ENCODE data around the gene ABCB1.
A peak's percentile ranks its signal among the peaks of the same experiment; 100 is the strongest.

Gene ABCB1

GRCh38 chr7:87495366-87495765, 105.3 kb downstream of the ABCB1 start:
- WGBS, result 95% methylated on average over 4 of the region's 5 CpGs
- Histone ChIP-seq H3K9ac (ENCODE audit: low read depth, low read length) (no peak overlapping the region), H3K36me3 (ENCODE audit: insufficient read depth, low read length) (no peaks in the 10 kb centered on the region), H3K27me3 (ENCODE audit: insufficient read depth, low read length) (no peaks in the 10 kb centered on the region), H3K4me3 (ENCODE audit: low read length) (no peak overlapping the region), H3K9me3 (ENCODE audit: insufficient read depth, low read depth, low read length) (no peaks in the 10 kb centered on the region), H3K27ac (ENCODE audit: low read depth, low read length) (no peak overlapping the region), H3K4me1 (ENCODE audit: insufficient read depth, low read length) (no peaks in the 10 kb centered on the region)

GRCh38 chr7:87494454-87494853, 106.2 kb downstream of the ABCB1 start:
- Histone ChIP-seq H3K27ac (ENCODE audit: low read depth, low read length) (no peak overlapping the region), H3K27me3 (ENCODE audit: insufficient read depth, low read length) (no peaks in the 10 kb centered on the region), H3K36me3 (ENCODE audit: insufficient read depth, low read length) (no peaks in the 10 kb centered on the region), H3K4me1 (ENCODE audit: insufficient read depth, low read length) (no peaks in the 10 kb centered on the region), H3K9ac (ENCODE audit: low read depth, low read length) (no peak overlapping the region), H3K9me3 (ENCODE audit: insufficient read depth, low read depth, low read length) (no peaks in the 10 kb centered on the region), H3K4me3 (ENCODE audit: low read length) (no peak overlapping the region)
- WGBS, result 88% methylated on average over 1 of the region's 1 CpG

GRCh38 chr7:87483131-87483530, 117.6 kb downstream of the ABCB1 start:
- H3K9ac ChIP-seq (ENCODE audit: low read depth, low read length), result no peak overlapping the region
- 93% methylated on average over 2 of the region's 2 CpGs for WGBS
- no peaks in the 10 kb centered on the region for H3K36me3 ChIP-seq (ENCODE audit: insufficient read depth, low read length)
- no peaks in the 10 kb centered on the region for H3K27me3 ChIP-seq (ENCODE audit: insufficient read depth, low read length)
- no peak overlapping the region for H3K4me3 ChIP-seq (ENCODE audit: low read length)
- H3K4me1 ChIP-seq (ENCODE audit: insufficient read depth, low read length), result no peaks in the 10 kb centered on the region
- H3K9me3 ChIP-seq (ENCODE audit: insufficient read depth, low read depth, low read length), result no peaks in the 10 kb centered on the region
- H3K27ac ChIP-seq (ENCODE audit: low read depth, low read length), result no peak overlapping the region

GRCh38 chr7:87482115-87482514, 118.6 kb downstream of the ABCB1 start:
- WGBS, result 81% methylated on average over 2 of the region's 3 CpGs

GRCh38 chr7:87480386-87480785, 120.3 kb downstream of the ABCB1 start:
- Histone ChIP-seq H3K9ac (ENCODE audit: low read depth, low read length) (no peak overlapping the region), H3K4me1 (ENCODE audit: insufficient read depth, low read length) (no peaks in the 10 kb centered on the region; the same call in 1 of the 2 replicates), H3K4me3 (ENCODE audit: low read length) (no peak overlapping the region), H3K36me3 (ENCODE audit: insufficient read depth, low read length) (no peaks in the 10 kb centered on the region), H3K27me3 (ENCODE audit: insufficient read depth, low read length) (peaks cover 24% of the 10 kb centered on the region), H3K27ac (ENCODE audit: low read depth, low read length) (no peak overlapping the region), H3K9me3 (ENCODE audit: insufficient read depth, low read depth, low read length) (no peaks in the 10 kb centered on the region)
- WGBS, result 95% methylated on average over 2 of the region's 2 CpGs

More at GRCh38 chr7:87482115-87482514, 118.6 kb downstream of the ABCB1 start:
- H3K4me1 ChIP-seq (ENCODE audit: insufficient read depth, low read length), result no peaks in the 10 kb centered on the region
- H3K27ac ChIP-seq (ENCODE audit: low read depth, low read length), result no peak overlapping the region
- peaks cover 8% of the 10 kb centered on the region for H3K27me3 ChIP-seq (ENCODE audit: insufficient read depth, low read length)
- H3K9me3 ChIP-seq (ENCODE audit: insufficient read depth, low read depth, low read length), result no peaks in the 10 kb centered on the region
- no peaks in the 10 kb centered on the region for H3K36me3 ChIP-seq (ENCODE audit: insufficient read depth, low read length)
- no peak overlapping the region for H3K9ac ChIP-seq (ENCODE audit: low read depth, low read length)
- H3K4me3 ChIP-seq (ENCODE audit: low read length), result no peak overlapping the region

GRCh38 chr7:87479951-87480350, 120.7 kb downstream of the ABCB1 start:
- Histone ChIP-seq H3K4me1 (ENCODE audit: insufficient read depth, low read length) (no peaks in the 10 kb centered on the region; the same call in 1 of the 2 replicates), H3K4me3 (ENCODE audit: low read length) (no peak overlapping the region), H3K27ac (ENCODE audit: low read depth, low read length) (no peak overlapping the region), H3K9ac (ENCODE audit: low read depth, low read length) (no peak overlapping the region), H3K9me3 (ENCODE audit: insufficient read depth, low read depth, low read length) (no peaks in the 10 kb centered on the region), H3K27me3 (ENCODE audit: insufficient read depth, low read length) (peaks cover 29% of the 10 kb centered on the region), H3K36me3 (ENCODE audit: insufficient read depth, low read length) (no peaks in the 10 kb centered on the region)
- WGBS, result 94% methylated on average over 2 of the region's 2 CpGs

GRCh38 chr7:87476179-87476557, 124.5 kb downstream of the ABCB1 start:
- no peaks in the 10 kb centered on the region for H3K36me3 ChIP-seq (ENCODE audit: insufficient read depth, low read length)
- peaks cover 51% of the 10 kb centered on the region for H3K27me3 ChIP-seq (ENCODE audit: insufficient read depth, low read length)
- H3K9me3 ChIP-seq (ENCODE audit: insufficient read depth, low read depth, low read length), result no peaks in the 10 kb centered on the region
- H3K4me1 ChIP-seq (ENCODE audit: insufficient read depth, low read length), result peaks cover 6% of the 10 kb centered on the region
- H3K4me3 ChIP-seq (ENCODE audit: low read length), result peak overlapping the region; percentile 66
- peak overlapping the region; percentile 17; the same call in 1 of the 2 replicates for H3K9ac ChIP-seq (ENCODE audit: low read depth, low read length)
- no peak overlapping the region for H3K27ac ChIP-seq (ENCODE audit: low read depth, low read length)
- 67% methylated on average over 8 of the region's 8 CpGs for WGBS

GRCh38 chr7:87475359-87476178, 125.1 kb downstream of the ABCB1 start, which contains the start of gene ABCB4:
TSS of gene ABCB4 (minus strand) at chr7:87475680. CDS start at chr7:87475465, 215 bp downstream.
- 6% methylated on average over 80 of the region's 80 CpGs for WGBS
- Histone ChIP-seq H3K9me3 (ENCODE audit: insufficient read depth, low read depth, low read length) (no peaks in the 10 kb centered on the region), H3K27ac (ENCODE audit: low read depth, low read length) (no peak within 1 kb of the TSS), H3K4me3 (ENCODE audit: low read length) (peak within 1 kb of the TSS; percentile 66), H3K4me1 (ENCODE audit: insufficient read depth, low read length) (peaks cover 6% of the 10 kb centered on the region), H3K9ac (ENCODE audit: low read depth, low read length) (peak within 1 kb of the TSS; percentile 45), H3K36me3 (ENCODE audit: insufficient read depth, low read length) (no peaks in the 10 kb centered on the region), H3K27me3 (ENCODE audit: insufficient read depth, low read length) (peaks cover 51% of the 10 kb centered on the region)

GRCh38 chr7:87474533-87475358, 125.9 kb downstream of the ABCB1 start:
- Histone ChIP-seq H3K36me3 (ENCODE audit: insufficient read depth, low read length) (no peaks in the 10 kb centered on the region), H3K27me3 (ENCODE audit: insufficient read depth, low read length) (peaks cover 51% of the 10 kb centered on the region), H3K9ac (ENCODE audit: low read depth, low read length) (peak overlapping the region; percentile 45; the same call in 1 of the 2 replicates), H3K27ac (ENCODE audit: low read depth, low read length) (no peak overlapping the region), H3K4me1 (ENCODE audit: insufficient read depth, low read length) (peaks cover 6% of the 10 kb centered on the region), H3K9me3 (ENCODE audit: insufficient read depth, low read depth, low read length) (no peaks in the 10 kb centered on the region), H3K4me3 (ENCODE audit: low read length) (peak overlapping the region; percentile 66)
- 28% methylated on average over 13 of the region's 14 CpGs for WGBS

- Histone ChIP-seq H3K9ac (ENCODE audit: low read depth, low read length) (no peak overlapping the region), H3K27me3 (ENCODE audit: insufficient read depth, low read length) (peaks cover 51% of the 10 kb centered on the region), H3K4me3 (ENCODE audit: low read length) (no peak overlapping the region), H3K27ac (ENCODE audit: low read depth, low read length) (no peak overlapping the region), H3K36me3 (ENCODE audit: insufficient read depth, low read length) (no peaks in the 10 kb centered on the region), H3K9me3 (ENCODE audit: insufficient read depth, low read depth, low read length) (no peaks in the 10 kb centered on the region), H3K4me1 (ENCODE audit: insufficient read depth, low read length) (peaks cover 6% of the 10 kb centered on the region)
- WGBS, result 92% methylated on average over 2 of the region's 2 CpGs
These were observed 126.7 kb downstream of the ABCB1 start for GRCh38 chr7:87473986-87474385.

GRCh38 chr7:87473192-87473591, 127.5 kb downstream of the ABCB1 start:
- Histone ChIP-seq H3K9ac (ENCODE audit: low read depth, low read length) (no peak overlapping the region), H3K27me3 (ENCODE audit: insufficient read depth, low read length) (peaks cover 51% of the 10 kb centered on the region), H3K27ac (ENCODE audit: low read depth, low read length) (no peak overlapping the region), H3K4me3 (ENCODE audit: low read length) (no peak overlapping the region), H3K4me1 (ENCODE audit: insufficient read depth, low read length) (peaks cover 6% of the 10 kb centered on the region), H3K9me3 (ENCODE audit: insufficient read depth, low read depth, low read length) (no peaks in the 10 kb centered on the region), H3K36me3 (ENCODE audit: insufficient read depth, low read length) (no peaks in the 10 kb centered on the region)
- 85% methylated on average over 2 of the region's 2 CpGs for WGBS
